Measurements from ENCODE around the gene AKR1E2.
A peak's percentile ranks its signal among the peaks of the same experiment; 100 is the strongest.

The AKR1E2 gene

DNA sequence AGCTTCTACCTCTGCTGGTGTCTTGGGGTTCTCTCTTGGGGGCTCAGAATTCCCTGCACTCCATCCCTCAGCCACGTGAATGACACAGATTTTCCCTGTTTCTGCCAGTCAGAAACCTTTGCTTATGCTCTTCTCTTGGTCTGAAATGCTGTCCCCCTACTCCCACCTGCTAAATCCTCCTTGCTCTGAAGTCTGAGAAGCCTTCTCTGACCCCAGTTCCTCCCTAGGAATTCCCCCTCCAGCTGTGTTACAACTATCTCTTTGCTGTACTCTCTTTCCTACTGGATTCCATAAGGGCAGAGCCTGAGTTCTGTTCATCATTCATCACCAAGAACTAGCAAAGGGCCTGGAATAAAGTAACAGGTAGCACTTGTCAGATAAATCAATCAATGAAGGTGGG, 33.6 kb upstream of the AKR1E2 start:
- TF ChIP-seq, protein P1, sequence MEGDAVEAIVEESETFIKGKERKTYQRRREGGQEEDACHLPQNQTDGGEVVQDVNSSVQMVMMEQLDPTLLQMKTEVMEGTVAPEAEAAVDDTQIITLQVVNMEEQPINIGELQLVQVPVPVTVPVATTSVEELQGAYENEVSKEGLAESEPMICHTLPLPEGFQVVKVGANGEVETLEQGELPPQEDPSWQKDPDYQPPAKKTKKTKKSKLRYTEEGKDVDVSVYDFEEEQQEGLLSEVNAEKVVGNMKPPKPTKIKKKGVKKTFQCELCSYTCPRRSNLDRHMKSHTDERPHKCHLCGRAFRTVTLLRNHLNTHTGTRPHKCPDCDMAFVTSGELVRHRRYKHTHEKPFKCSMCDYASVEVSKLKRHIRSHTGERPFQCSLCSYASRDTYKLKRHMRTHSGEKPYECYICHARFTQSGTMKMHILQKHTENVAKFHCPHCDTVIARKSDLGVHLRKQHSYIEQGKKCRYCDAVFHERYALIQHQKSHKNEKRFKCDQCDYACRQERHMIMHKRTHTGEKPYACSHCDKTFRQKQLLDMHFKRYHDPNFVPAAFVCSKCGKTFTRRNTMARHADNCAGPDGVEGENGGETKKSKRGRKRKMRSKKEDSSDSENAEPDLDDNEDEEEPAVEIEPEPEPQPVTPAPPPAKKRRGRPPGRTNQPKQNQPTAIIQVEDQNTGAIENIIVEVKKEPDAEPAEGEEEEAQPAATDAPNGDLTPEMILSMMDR (IDR thresholded peaks at IDR 0.05; ENCODE audit: poor library complexity, severe bottlenecking) = no peak
- no peak overlapping the region for H3K4me3 ChIP-seq (ENCODE audit: severe bottlenecking)
- no peaks in the 10 kb centered on the region for H3K36me3 ChIP-seq (ENCODE audit: low read depth)
- ATAC-seq (ENCODE audit: low read depth) = no peak
- H3K4me1 ChIP-seq (ENCODE audit: insufficient read depth, poor library complexity, severe bottlenecking) = no peaks in the 10 kb centered on the region
- DNase-seq (ENCODE audit: low spot score) = no peak
- no peak overlapping the region for H3K27ac ChIP-seq (ENCODE audit: poor library complexity, severe bottlenecking)
- H3K27me3 ChIP-seq (ENCODE audit: insufficient read depth, poor library complexity, severe bottlenecking) = no peaks in the 10 kb centered on the region
- no peaks in the 10 kb centered on the region for H3K9me3 ChIP-seq (ENCODE audit: severe bottlenecking)

DNA sequence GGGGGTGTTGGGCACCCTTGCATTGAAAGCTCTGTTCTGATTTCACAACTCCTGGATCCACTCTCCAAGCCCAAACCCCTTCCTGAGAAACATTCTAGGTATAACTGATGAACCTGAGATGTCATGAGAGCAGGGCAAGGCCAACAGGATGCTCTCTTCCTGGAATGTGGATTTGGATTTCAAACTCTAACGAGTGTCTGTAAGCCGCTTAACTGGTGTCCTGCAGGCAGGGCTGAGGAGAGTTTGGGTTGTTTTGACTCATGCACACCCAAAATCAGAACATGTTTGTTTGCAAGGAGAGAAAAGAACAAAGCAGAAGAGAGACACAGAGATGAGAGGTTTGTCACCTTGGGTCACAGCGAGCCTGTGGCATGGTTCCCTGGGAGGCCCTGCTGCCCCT, 24.6 kb upstream of the AKR1E2 start:
- Histone ChIP-seq H3K27ac (ENCODE audit: poor library complexity, severe bottlenecking) (no peak overlapping the region), H3K4me1 (ENCODE audit: insufficient read depth, poor library complexity, severe bottlenecking) (peaks cover 16% of the 10 kb centered on the region), H3K27me3 (ENCODE audit: insufficient read depth, poor library complexity, severe bottlenecking) (no peaks in the 10 kb centered on the region), H3K4me3 (ENCODE audit: severe bottlenecking) (no peak overlapping the region), H3K36me3 (ENCODE audit: low read depth) (no peaks in the 10 kb centered on the region), H3K9me3 (ENCODE audit: severe bottlenecking) (no peaks in the 10 kb centered on the region)
- DNase-seq (ENCODE audit: low spot score) (no peak), ATAC-seq (ENCODE audit: low read depth) (no peak)
- TF ChIP-seq, protein P1 (IDR thresholded peaks at IDR 0.05; ENCODE audit: poor library complexity, severe bottlenecking) = no peak

DNA sequence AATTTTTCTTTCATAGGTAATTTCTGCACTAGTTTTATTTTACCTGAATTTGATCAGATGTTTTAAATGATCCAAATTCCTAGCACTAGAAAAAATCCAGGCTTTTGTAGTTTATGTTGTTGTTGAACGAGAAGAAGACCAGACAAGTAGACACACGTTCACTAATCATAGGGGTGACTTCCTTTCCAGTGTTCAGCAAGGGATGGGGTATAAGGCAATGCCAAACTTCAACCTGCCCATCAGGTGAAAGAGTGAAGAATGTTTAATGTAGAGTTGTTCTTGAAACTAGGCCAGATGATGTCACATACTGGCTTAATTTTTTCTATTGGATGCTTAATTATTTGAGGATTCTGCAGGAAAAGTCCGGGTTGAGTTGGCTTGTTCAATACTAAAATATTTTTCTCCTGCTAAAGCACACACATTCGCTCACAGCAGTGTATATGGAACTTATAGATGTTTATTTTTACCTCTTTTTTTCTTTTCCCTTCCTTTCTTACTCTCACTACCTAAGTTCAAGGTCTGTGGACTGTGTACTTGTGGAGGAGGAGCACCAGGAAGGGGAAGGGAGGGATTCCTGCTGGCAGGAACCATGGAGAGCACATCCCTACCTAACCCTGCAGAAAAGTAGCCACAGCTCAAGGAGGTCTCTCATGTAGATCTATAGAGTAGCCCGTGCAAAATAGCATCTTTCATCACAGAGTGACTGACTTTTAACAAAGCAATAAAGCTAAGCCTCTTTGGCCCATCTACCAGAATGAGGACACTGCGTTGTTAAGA, 23.1 kb upstream of the AKR1E2 start:
- H3K9me3 ChIP-seq (ENCODE audit: severe bottlenecking) = no peaks in the 10 kb centered on the region
- peak overlapping the region; percentile 42 for H3K27ac ChIP-seq (ENCODE audit: poor library complexity, severe bottlenecking)
- H3K27me3 ChIP-seq (ENCODE audit: insufficient read depth, poor library complexity, severe bottlenecking) = no peaks in the 10 kb centered on the region
- H3K4me3 ChIP-seq (ENCODE audit: severe bottlenecking) = no peak overlapping the region
- peaks cover 18% of the 10 kb centered on the region for H3K4me1 ChIP-seq (ENCODE audit: insufficient read depth, poor library complexity, severe bottlenecking)
- ATAC-seq (ENCODE audit: low read depth) (peak; percentile 49; the same call in 2 of the 3 replicates), DNase-seq (ENCODE audit: low spot score) (no peak)
- no peaks in the 10 kb centered on the region for H3K36me3 ChIP-seq (ENCODE audit: low read depth)
- TF ChIP-seq, protein P1 (IDR thresholded peaks at IDR 0.05; ENCODE audit: poor library complexity, severe bottlenecking) = no peak

DNA sequence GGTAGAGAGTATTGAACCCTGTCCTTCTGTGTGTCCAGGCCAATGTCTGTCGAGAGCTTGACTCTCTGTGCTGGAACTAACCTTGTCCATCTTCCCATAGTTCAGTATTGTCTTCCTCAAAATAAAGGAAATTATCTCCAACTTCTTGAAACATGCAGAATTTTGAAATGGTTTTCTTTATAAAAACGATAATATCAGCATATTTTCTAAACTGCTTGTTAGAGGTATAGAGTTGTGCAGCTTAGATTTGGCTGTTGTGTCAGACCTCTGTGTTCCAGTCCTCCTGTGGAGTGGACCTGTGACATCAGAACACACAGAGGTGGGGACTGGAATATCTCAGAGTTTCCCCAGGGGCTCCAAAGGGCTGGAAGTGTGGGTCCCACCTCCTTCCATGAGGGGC, 22.2 kb upstream of the AKR1E2 start:
- Histone ChIP-seq H3K36me3 (ENCODE audit: low read depth) (no peaks in the 10 kb centered on the region), H3K4me3 (ENCODE audit: severe bottlenecking) (no peak overlapping the region), H3K27me3 (ENCODE audit: insufficient read depth, poor library complexity, severe bottlenecking) (no peaks in the 10 kb centered on the region), H3K27ac (ENCODE audit: poor library complexity, severe bottlenecking) (peak overlapping the region; percentile 42), H3K4me1 (ENCODE audit: insufficient read depth, poor library complexity, severe bottlenecking) (peaks cover 24% of the 10 kb centered on the region), H3K9me3 (ENCODE audit: severe bottlenecking) (no peaks in the 10 kb centered on the region)
- TF ChIP-seq, protein P1 (IDR thresholded peaks at IDR 0.05; ENCODE audit: poor library complexity, severe bottlenecking) = no peak
- no peak for ATAC-seq (ENCODE audit: low read depth)
- DNase-seq (ENCODE audit: low spot score) = no peak

DNA sequence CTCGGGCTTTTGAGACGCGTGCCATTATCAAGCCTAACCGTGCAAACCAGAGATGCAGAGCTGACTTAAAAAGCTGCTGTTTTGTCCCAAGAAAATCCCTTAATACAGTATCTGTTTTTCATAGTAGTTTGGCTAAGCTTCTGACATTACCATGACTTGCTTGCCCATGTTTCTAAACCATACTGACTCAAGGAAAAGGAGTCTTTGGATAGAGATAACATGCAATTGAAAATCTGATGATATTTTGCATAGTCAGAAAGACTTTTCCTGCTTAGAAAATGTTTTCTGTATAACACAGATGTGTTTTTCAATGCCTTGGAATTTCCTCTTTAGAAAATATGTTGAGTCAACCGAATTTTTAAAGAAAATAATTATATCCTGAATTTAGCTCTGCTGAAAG, 21.5 kb upstream of the AKR1E2 start:
- ATAC-seq (ENCODE audit: low read depth) = no peak
- Histone ChIP-seq H3K4me3 (ENCODE audit: severe bottlenecking) (no peak overlapping the region), H3K27me3 (ENCODE audit: insufficient read depth, poor library complexity, severe bottlenecking) (no peaks in the 10 kb centered on the region), H3K27ac (ENCODE audit: poor library complexity, severe bottlenecking) (peak overlapping the region; percentile 42), H3K4me1 (ENCODE audit: insufficient read depth, poor library complexity, severe bottlenecking) (peaks cover 24% of the 10 kb centered on the region), H3K9me3 (ENCODE audit: severe bottlenecking) (no peaks in the 10 kb centered on the region), H3K36me3 (ENCODE audit: low read depth) (no peaks in the 10 kb centered on the region)
- TF ChIP-seq, protein P1 (IDR thresholded peaks at IDR 0.05; ENCODE audit: poor library complexity, severe bottlenecking) = no peak
- DNase-seq (ENCODE audit: low spot score) = no peak

All from RWPE2 (cell line).